Measurements from ENCODE around the gene ZC2HC1C. TPM values are rescaled to one million over a fixed set of nuclear protein-coding genes. Genes with fewer than 3 reads are reported as not detected.
A peak's percentile ranks its signal among the peaks of the same experiment; 100 is the strongest.
"Not testable (repeated sequence)": the region's sequence is repeated elsewhere in the genome, so short reads cannot be mapped to it uniquely, and the experiment has no call there.

ZC2HC1C gene
- total and polyA plus RNA-seq, 5 donors: 6.9 to 10.8 (median 8.9) TPM

GRCh38 chr14:75120541-75121291 lies 51.3 kb downstream of the ZC2HC1C start:
- no peak for DNase-seq
- no peak for ATAC-seq
- H3K9me3 ChIP-seq (ENCODE audit: control insufficient read depth, low read length): no peaks in the 10 kb centered on the region
- no peak overlapping the region for H3K4me3 ChIP-seq (ENCODE audit: low read length)
- H3K4me1 ChIP-seq (ENCODE audit: control insufficient read depth, insufficient read depth, low read length): no peaks in the 10 kb centered on the region
- no peaks in the 10 kb centered on the region for H3K27me3 ChIP-seq (ENCODE audit: control insufficient read depth, insufficient read depth)
- intact Hi-C loops (cut with DNase I): loop anchor here in 1 of 4 donors (10.0 kb wide), 1 partner anchor 364 kb away; no protein-coding TSS in a partner anchor
- 64% methylated on average over 3 of the region's 3 CpGs for WGBS
- no peak overlapping the region for H3K27ac ChIP-seq (ENCODE audit: low read length)

DNA sequence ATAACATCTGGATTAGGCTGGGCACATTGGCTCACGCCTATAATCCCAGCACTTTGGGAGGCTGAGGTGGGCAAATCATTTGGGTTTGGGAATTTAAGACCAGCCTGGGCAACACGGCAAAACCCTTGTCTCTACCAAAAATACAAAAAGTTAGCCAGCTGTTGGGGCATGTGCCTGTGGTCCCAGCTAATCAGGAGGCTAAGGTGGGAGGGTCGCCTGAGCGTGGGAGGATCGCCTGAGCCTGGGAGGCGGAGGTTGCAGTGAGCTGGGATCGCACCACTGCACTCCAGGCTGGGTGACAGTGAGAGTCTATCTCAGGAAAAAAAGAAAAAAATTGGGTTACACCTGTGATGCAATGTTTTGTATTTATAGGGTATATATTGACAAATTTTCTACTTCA lies 52.1 kb downstream of the ZC2HC1C start:
- no peak for DNase-seq
- no peak overlapping the region for H3K4me3 ChIP-seq (ENCODE audit: low read length)
- 89% methylated on average over 7 of the region's 7 CpGs for WGBS
- no peak for ATAC-seq
- intact Hi-C loops (cut with DNase I): loop anchor here in 1 of 4 donors (10.0 kb wide), 1 partner anchor 363 kb away; no protein-coding TSS in a partner anchor
- no peaks in the 10 kb centered on the region for H3K9me3 ChIP-seq (ENCODE audit: control insufficient read depth, low read length)
- H3K27me3 ChIP-seq (ENCODE audit: control insufficient read depth, insufficient read depth): no peaks in the 10 kb centered on the region
- H3K4me1 ChIP-seq (ENCODE audit: control insufficient read depth, insufficient read depth, low read length): no peaks in the 10 kb centered on the region
- no peak overlapping the region for H3K27ac ChIP-seq (ENCODE audit: low read length)

- Histone ChIP-seq H3K4me1 (ENCODE audit: control insufficient read depth, insufficient read depth, low read length) (peaks cover 2% of the 10 kb centered on the region), H3K27me3 (ENCODE audit: control insufficient read depth, insufficient read depth) (no peaks in the 10 kb centered on the region), H3K9me3 (ENCODE audit: control insufficient read depth, low read length) (no peaks in the 10 kb centered on the region), H3K4me3 (ENCODE audit: low read length) (no peak overlapping the region), H3K27ac (ENCODE audit: low read length) (no peak overlapping the region)
- DNase-seq: peak in 1 of 3 donors; percentile 21
- peak in 1 of 2 donors; percentile 72 for ATAC-seq
- WGBS: 27% methylated on average over 7 of the region's 7 CpGs
- intact Hi-C loops (cut with DNase I): loop anchor here in 1 of 4 donors (10.0 kb wide), 1 partner anchor 361 kb away; no protein-coding TSS in a partner anchor
Measured at GRCh38 chr14:75123991-75124390, 54.5 kb downstream of the ZC2HC1C start.

DNA sequence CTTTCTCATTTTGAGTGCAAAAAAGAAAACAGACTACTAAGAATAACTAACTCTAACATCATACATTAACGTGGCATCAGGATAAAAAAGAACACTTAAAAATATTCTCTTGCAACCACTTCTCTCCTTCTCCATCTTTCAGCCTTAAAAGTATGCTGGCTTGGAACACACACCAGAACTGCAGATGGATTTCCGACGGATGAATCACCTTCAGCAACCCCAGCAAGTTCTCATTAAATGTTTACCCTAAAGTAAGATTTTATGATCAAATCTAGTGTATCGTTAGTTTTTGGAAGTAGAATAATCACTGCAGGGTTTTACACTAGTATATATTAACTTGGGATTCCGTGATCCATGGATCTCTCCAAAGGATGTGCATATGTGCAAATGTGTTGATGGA lies 56.2 kb downstream of the ZC2HC1C start:
- no peaks in the 10 kb centered on the region for H3K9me3 ChIP-seq (ENCODE audit: control insufficient read depth, low read length)

GRCh38 chr14:75126121-75126544 lies 56.7 kb downstream of the ZC2HC1C start:
- 2% methylated on average over 6 of the region's 6 CpGs for WGBS
- DNase-seq (no peak), ATAC-seq (no peak)
- intact Hi-C loops (cut with DNase I): loop anchor here in 1 of 4 donors (10.0 kb wide), 1 partner anchor 359 kb away; no protein-coding TSS in a partner anchor
- H3K4me3 ChIP-seq (ENCODE audit: low read length): peak overlapping the region; percentile 59
- H3K27ac ChIP-seq (ENCODE audit: low read length): peak overlapping the region; percentile 89
- peaks cover 2% of the 10 kb centered on the region for H3K4me1 ChIP-seq (ENCODE audit: control insufficient read depth, insufficient read depth, low read length)
- H3K27me3 ChIP-seq (ENCODE audit: control insufficient read depth, insufficient read depth): no peaks in the 10 kb centered on the region
- no peaks in the 10 kb centered on the region for H3K9me3 ChIP-seq (ENCODE audit: control insufficient read depth, low read length)

More for the DNA sequence above, 56.2 kb downstream of the ZC2HC1C start:
- no peak for DNase-seq
- Histone ChIP-seq H3K27ac (ENCODE audit: low read length) (no peak overlapping the region), H3K27me3 (ENCODE audit: control insufficient read depth, insufficient read depth) (no peaks in the 10 kb centered on the region), H3K4me3 (ENCODE audit: low read length) (peak overlapping the region; percentile 59), H3K4me1 (ENCODE audit: control insufficient read depth, insufficient read depth, low read length) (peaks cover 2% of the 10 kb centered on the region)
- intact Hi-C loops (cut with DNase I): loop anchor here in 1 of 4 donors (10.0 kb wide), 1 partner anchor 359 kb away; no protein-coding TSS in a partner anchor
- WGBS: 60% methylated on average over 5 of the region's 5 CpGs
- no peak for ATAC-seq

GRCh38 chr14:75126679-75127473 lies 57.4 kb downstream of the ZC2HC1C start, which contains the start of gene NEK9:
NEK9 (minus strand) TSS chr14:75127048; CDS start chr14:75126921, 127 bp downstream.
- intact Hi-C loops (cut with DNase I): loop anchor here in 1 of 4 donors (10.0 kb wide), 1 partner anchor 358 kb away; no protein-coding TSS in a partner anchor
- peaks cover 2% of the 10 kb centered on the region for H3K4me1 ChIP-seq (ENCODE audit: control insufficient read depth, insufficient read depth, low read length)
- no peaks in the 10 kb centered on the region for H3K27me3 ChIP-seq (ENCODE audit: control insufficient read depth, insufficient read depth)
- no peaks in the 10 kb centered on the region for H3K9me3 ChIP-seq (ENCODE audit: control insufficient read depth, low read length)
- ATAC-seq: peak; percentile 93 to 95
- peak within 1 kb of the TSS; percentile 59 for H3K4me3 ChIP-seq (ENCODE audit: low read length)
- WGBS: under 1% methylated on average over 76 of the region's 76 CpGs
- peak within 1 kb of the TSS; percentile 89 for H3K27ac ChIP-seq (ENCODE audit: low read length)
- DNase-seq: peak; percentile 92 to 96 (median 96)

DNA sequence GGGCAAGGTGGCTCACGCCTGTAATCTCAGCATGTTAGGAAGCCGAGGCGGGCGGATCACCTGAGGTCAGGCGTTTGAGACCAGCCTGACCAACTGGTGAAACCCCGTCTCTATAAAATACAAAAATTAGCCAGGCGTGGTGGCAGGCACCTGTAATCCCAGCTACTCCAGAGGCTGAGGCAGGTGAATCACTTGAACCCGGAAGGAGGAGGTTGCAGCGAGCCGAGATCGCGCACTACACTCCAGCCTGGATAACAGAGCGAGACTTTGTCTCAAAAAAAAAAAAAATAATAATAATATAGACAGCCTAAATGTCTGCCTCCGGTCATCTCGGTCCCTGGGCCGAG lies 58.0 kb downstream of the ZC2HC1C start:
- intact Hi-C loops (cut with DNase I): loop anchor here in 1 of 4 donors (10.0 kb wide), 1 partner anchor 357 kb away; no protein-coding TSS in a partner anchor

DNA sequence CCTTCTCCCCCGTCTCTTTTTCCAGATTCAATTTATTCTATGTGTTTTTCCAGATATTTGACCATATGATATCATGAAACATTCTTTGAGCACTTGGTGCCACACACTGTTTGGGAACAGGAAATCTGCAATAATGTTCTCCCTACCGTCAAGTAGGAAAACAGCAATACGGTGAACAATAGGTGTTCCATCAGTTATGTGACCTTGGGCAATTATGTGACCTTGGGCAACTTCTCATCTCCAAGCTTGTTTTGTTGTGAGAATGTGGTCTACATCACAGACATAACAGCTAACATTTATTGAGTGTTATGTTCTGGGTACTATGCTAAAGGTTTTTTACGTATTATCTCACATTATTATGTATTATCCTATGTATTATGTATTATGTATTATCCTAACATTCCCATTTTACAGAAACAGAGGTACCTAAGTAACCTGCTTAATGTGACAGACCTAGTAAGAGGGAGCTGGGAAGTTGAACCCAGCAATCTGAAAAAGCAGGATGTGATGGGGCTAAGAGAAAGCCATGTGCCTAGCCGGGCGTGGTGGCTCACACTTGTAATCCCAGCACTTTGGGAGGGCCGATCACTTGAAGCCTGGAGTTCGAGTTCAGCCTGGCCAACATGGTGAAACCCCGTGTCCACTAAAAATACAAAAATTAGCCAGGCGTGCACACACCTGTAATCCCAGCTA lies 58.6 kb downstream of the ZC2HC1C start:
- no peak for DNase-seq
- intact Hi-C loops (cut with DNase I): loop anchor here in 1 of 4 donors (10.0 kb wide), 1 partner anchor 357 kb away; no protein-coding TSS in a partner anchor
- Histone ChIP-seq H3K9me3 (ENCODE audit: control insufficient read depth, low read length) (no peaks in the 10 kb centered on the region), H3K4me3 (ENCODE audit: low read length) (peak overlapping the region; percentile 59), H3K4me1 (ENCODE audit: control insufficient read depth, insufficient read depth, low read length) (peaks cover 2% of the 10 kb centered on the region), H3K27ac (ENCODE audit: low read length) (no peak overlapping the region), H3K27me3 (ENCODE audit: control insufficient read depth, insufficient read depth) (no peaks in the 10 kb centered on the region)
- no peak for ATAC-seq
- 70% methylated on average over 10 of the region's 10 CpGs for WGBS

More for the DNA sequence above, 58.0 kb downstream of the ZC2HC1C start:
- H3K4me1 ChIP-seq (ENCODE audit: control insufficient read depth, insufficient read depth, low read length); ATAC-seq; H3K27me3 ChIP-seq (ENCODE audit: control insufficient read depth, insufficient read depth); H3K9me3 ChIP-seq (ENCODE audit: control insufficient read depth, low read length): not testable (repeated sequence)
- WGBS: 27% methylated on average over 16 of the region's 16 CpGs
- peak in 1 of 3 donors; percentile 43 for DNase-seq
- peak overlapping the region; percentile 89 for H3K27ac ChIP-seq (ENCODE audit: low read length)
- peak overlapping the region; percentile 59 for H3K4me3 ChIP-seq (ENCODE audit: low read length)

DNA sequence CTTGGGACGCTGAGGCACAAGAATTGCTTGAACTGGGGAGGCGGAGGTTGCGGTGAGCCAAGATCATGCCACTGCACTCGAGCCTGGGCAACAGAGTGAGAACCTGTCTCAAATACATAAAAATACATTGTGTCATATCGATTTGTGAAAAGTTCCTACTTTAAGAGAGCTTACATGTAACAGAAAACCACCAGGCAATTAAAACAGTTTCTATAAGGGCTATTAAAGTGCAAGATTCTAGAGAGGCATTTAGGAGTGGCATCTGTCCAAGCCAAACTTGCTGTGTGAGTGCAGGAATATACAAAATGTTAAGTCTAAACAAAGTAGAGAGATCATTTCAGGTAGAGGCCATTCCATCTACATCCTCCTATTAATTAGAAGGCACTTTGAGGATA lies 59.2 kb downstream of the ZC2HC1C start:
- intact Hi-C loops (cut with DNase I): loop anchor here in 1 of 4 donors (10.0 kb wide), 1 partner anchor 356 kb away; no protein-coding TSS in a partner anchor
- WGBS: 91% methylated on average over 5 of the region's 5 CpGs
- DNase-seq: no peak
- ATAC-seq: no peak
- no peaks in the 10 kb centered on the region for H3K27me3 ChIP-seq (ENCODE audit: control insufficient read depth, insufficient read depth)
- no peak overlapping the region for H3K27ac ChIP-seq (ENCODE audit: low read length)
- peaks cover 2% of the 10 kb centered on the region for H3K4me1 ChIP-seq (ENCODE audit: control insufficient read depth, insufficient read depth, low read length)
- H3K9me3 ChIP-seq (ENCODE audit: control insufficient read depth, low read length): no peaks in the 10 kb centered on the region
- no peak overlapping the region for H3K4me3 ChIP-seq (ENCODE audit: low read length)
